NCI-H1092 (cell line): ENCODE measurements around the gene NOL4L.

Experiments used
- DNase-seq: peaks from one replicate; lab custom pipeline; 2025; lab: John Stamatoyannopoulos, UW

NOL4L gene

DNA sequence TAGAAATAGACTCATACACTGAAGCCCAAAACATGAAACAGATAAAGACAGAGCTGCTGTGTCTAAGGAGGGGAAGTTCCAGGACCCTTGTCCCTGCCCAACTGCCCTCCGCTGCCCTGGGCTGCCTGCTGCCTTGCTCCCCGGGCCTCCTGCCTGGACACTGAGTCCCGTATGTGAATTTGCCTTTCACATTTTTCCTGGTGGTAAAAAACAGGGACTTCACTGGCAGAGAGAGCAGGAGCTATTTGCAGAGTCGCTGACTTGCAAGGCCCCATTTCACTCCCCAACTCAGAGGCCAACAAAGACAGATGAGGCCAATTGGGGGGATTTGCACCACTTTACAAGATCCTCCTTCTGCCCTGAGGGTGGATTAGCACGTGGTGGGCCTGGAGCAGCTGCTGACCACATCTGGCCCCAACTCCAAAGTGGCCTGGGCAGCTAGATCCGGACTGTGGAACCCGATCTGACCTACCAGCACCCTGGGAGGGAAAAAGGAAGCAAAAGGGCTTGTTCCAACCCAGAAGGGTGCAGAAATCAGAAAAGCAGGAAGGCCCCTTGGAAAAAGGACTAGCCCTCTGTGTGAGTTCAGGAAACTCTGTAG lies 61.4 kb downstream of the NOL4L start:
- DNase-seq: no peak

DNA sequence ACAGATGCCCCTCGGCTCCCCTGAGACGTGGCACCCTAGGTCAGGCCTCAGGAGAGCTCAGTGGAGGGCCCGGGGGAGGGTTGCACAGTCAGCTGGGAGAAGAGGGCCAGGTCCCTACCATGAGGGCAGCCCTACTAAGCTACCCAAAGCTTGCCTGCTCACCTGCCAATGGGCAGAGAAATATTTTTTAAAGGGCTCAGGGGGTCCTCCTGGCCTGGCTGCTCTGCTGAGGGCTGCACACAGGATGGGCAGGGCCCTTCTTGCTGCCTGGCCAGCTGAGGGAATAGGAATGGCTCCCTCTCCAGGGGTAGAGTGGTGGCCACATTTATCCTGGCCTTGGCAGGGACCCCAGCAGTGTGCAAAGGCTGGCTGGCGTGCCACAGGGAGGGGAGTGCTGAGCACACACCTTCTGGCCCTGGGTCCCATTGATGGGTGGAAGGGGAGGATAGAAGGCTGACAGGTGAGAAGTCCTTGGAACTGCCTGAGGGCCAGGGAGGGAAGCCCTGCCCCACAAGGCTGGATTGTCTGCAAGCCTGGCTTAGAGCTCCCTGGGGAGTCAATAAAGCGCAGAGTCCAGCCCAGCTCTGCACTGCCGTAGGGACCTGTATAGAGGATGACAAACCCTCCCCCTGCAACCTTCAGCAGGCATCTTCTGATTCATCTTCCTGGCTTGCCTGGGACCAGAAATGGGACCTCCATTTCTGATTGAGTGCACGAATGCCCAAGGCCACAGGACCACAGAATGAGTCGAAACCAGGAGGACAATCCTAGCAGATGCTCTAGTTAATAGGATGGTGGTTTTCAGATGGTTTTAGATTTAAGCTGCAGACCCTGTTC lies 62.1 kb downstream of the NOL4L start:
- peak; percentile 62 for DNase-seq

DNA sequence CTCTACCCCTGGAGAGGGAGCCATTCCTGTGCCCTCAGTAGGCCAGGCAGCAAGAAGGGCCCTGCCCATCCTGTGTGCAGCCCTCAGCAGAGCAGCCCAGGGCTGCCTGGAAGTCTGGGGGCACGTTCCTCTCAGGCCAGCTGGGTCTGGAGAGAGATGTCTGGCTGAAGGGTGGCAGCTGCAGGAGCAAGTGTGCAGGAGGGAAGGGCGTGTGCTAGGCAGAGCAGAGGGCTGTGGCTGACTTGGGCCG lies 62.7 kb downstream of the NOL4L start:
- DNase-seq: peak; percentile 19

DNA sequence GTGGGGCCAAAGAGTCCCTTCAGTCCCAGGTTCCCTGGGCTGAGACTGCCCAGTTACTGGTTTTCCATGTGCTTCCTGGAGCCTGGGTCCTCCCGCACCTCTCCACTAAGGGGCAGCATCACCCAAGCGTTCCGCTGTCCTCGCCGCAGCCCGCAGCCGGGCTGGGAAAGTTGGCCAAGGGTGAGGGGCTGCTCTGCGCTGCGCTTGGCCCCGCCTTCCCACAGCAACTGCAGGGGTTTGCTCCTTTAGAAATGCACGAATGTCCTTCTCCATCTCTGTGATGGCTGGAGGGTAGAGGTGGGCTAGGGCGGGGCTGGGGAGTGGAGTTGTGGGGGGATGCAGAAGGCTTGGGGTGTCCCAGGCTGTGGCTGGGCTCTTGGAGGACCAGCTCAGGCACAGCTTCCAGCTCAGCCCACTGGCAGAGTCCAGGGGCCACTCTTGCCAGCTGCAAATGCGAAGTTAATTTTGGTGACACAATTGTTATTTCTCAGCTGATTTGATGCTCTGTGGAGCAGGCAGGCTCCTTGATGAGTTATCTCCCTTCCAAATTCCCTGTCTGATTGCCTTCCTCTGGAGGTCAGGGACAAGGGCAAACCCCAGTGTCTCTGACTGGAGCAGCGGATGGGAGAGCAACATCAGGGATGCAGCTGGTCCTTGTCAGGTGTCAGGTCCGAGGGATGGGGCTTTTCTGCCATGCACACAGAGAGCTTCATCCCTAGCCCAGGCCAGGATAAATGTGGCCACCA lies 63.2 kb downstream of the NOL4L start:
- peak; percentile 53 for DNase-seq

DNA sequence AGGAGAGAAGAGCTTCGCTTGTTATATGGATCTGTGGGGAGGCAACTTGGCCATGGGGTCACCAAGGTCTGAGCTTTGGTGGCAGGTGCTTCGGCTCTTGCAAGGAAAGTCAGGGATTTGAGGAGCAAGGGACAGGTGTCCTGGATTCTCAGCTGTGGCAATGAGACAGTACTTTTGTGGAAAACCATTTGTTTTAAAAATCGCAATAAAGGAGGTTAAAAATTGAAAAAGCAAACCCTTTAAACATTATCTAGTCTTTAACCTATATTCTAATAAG lies 64.3 kb downstream of the NOL4L start:
- no peak for DNase-seq

DNA sequence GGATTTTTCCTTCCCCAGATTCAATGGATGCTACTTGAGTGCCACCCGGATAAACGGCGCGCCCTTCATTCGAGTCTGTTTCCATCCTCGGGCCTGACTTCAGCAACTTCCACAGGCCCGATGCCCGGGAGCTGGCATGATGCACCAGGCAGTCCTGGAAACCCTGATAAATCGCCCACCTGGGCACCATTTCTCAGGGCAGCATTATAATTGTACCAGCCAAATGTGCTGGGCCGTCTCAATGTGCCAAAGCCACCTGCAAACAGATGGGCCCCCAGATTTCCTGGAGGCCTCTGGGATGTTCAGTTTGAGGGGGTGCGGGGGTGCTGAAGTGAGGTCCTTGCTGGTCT lies 65.8 kb downstream of the NOL4L start:
- no peak for DNase-seq

DNA sequence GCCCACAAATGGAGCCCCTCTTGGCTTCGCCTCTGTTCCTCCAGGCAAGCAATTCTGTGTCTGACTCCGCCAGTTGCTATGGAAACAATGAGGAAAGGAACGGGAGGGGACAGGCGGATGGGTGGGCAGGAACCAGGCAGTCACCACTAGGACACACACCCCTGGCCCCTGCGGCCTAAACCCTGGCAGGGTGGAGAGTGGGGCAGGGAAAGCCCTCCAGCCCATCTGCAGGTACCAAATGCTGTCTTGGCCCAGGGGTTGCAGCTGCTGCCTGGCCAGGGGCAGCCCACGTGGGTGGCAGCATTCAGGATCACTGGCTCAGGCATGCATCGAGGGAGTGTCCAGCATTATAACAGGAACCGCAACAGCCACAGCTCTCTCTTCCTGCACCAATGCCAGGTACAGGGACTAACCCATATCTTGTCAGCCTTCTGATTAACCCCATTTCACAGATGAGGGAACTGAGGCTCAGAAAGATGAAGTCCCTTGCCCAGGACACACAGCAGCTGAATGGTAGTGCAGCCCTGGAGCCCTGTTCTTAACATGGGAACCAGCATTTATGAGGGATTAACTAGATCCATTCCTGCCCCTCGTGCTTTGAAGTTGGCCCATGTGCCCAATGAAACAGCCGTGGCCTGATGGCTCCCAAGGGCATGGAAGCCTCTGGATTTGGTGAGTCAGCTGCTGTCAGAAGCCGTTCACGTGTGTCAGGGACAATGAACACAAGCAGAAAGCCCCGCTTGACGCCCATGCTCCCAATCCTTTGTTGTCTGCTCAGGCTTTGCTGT lies 66.3 kb downstream of the NOL4L start:
- no peak for DNase-seq

DNA sequence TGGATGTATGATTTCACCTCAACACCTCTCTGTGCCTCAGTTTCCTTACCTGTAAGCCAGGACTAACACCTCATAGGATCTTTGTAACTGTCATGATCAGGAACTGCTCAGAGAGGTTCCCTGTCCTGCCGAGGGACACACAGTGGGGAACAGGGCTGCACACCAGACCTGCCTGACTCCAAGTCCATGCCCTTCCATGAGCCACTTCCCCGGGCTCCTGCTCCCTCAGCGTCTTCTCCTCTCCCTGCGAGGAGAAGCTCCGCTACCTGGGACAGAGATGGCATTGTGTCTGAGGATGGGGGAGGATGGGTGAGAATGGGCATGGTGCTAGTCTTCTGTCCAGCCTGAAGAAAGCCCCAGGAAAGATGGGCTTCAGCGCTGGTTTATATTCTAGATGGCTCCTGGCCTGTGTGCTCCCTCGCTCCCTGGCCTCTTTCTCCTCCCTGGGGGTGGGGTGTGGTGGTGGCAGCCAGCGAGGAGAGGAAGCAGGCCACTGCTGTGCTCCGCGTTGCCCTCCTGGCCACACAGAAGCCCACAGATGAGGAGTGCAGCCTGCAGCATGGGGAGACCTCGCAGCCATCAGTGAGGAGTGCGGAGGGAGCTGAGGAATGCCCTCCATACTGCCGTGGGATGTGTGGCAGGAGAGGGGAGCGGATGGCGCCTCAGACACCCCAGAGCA lies 67.1 kb downstream of the NOL4L start:
- no peak for DNase-seq

DNA sequence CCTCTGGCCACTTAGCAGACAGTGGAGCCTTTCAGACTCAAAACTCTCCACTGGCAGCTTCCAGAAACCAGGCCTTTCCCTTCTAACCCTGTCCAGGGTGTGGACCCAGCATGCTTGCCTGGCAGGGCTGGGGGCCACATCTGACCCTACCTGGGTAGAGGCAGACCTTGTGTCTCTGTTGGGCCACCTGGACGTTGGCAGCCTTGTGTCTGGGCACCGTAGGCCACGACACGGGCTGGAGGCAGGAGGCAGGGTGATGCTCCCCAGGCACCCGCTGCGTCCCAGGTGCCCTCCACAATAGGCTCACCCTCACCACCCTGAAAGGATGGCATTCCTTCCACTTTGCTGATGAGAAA lies 67.6 kb downstream of the NOL4L start:
- no peak for DNase-seq

DNA sequence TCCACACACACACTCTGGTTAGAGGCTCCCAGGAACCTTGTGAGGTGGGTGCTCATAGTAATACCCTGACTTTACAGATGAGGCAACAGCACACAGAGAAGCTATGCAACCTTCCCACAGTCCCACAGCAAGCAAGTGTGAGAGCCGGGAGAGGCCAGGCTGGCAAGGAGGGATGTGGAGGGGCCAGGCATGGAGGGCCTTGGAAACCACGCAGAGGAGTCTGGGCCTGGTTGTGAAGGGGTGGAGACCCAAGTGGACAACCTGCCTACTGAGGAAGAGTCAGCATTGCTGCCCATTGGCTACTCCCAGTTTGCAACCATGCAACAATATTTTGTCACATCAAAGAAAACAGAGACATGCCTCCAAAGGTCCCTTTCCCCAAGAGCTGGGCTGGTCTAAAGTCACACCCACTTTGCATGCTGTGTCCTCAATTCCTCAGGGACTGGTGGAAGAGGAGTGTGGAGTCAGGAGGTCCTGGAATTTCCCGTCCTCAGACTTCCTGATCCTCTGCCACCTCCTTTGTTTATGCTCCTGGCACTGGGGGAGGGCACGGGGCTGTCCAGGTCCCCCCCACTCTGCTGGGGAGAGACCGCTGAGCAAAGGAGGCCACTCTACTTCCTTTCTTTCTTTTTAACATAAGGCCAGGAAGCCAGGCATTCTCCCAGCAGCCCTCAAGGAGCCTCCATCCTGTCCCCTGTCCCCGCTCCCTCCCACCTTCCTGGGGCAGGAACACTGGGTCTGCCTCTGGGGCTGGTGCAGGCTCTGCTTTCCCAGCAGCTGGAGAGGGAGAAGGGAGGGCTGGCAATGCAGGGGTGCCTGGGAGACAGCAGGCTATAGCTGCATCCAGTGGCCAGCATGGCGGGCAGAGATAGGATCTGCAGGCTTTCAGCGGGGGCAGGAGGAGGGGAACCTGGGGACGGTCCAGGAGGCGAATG lies 68.3 kb downstream of the NOL4L start:
- DNase-seq: no peak

DNA sequence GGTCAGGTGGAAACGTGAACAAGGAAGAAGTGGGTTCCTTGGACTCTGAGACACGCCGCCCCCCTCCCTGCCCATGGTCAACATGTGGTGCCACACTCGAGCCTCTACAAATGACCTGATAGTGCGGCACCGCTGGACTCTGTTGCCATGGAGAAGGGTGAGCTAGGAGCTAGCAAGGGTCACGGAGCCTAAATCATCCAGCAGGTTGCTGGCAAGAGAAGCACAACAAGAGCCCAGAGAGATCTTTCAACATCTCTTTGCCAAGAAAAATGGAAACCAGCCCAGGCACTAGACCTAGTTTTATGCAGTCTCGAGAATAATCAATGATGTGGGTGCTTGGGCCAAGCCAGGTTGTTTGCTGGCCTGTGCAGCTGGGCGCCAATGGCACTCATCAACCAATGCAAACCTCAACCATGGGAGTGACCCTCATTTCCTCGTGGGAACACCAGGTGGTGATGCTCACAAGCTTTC lies 69.5 kb downstream of the NOL4L start:
- DNase-seq: no peak

DNA sequence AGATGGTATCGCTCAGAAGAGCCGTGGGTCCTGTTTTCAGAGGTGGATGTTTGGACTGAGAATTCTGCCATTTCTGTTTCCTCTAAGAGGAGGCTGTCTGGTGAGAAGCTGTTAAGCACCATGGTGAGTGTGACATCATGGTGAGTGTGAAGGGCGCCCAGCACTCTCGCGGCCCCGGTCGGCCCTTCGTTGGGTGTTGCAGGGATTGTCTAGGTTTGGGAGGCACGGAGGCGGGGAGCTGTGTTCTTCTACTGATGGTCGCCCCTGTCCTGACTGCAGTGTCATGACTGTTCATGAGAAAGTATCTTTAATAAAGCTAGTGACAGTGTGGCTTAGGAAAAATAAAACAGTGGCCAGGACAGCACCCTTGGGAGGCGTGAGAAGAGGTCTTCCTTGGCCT lies 70.4 kb downstream of the NOL4L start:
- no peak for DNase-seq

DNA sequence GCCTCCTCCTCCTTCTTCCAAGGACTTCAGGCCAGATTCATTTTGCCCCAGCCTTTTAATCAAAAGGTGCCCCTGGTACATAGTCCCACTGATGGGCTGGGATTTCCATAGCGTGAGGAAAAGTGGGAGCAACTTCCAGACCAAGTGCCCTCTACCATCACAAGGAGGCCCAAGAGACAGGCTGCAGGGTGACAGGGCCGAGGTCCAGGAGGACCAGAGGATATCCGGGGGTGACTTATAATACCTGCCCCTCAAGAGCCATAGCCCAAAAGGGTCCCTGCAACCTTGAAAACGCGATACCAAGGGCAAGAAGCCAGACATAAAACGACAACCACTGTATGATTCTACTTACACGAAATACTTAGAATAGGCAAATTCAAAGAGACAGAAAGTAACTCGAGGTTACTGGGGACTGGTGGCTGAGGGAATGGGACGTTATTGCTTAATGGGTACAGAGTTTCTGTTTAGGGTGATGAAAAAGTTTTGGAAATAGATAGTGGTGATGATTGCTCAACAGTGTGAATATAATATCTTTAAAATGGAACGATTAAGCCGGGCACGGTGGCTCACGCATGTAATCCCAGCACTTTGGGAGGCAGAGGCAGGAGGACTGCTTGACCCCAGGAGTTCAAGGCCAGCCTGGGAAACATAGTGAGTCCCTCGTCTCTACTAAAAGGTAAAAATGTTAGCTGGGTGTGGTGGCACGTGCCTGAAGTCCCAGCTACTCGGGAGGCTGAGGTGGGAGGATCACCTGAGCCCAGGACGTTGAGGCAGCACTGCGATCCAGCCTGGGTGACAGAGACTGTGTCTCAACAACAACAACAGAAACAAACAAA lies 71.9 kb downstream of the NOL4L start:
- no peak for DNase-seq

DNA sequence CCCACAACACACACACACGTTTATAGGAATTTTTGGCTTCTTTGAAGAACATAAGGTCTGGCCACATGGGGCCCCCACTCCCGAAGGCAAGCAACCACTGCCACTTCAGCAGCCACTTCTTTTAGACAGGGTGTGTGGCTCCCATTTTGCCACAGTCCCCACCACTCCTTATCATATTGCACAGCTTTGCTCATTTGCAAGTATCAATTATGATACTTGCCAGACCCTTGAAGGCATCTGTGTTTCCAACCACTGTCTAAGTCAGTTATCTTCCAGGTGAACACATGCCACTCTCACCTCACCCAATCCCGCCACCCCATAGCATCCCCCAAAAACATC lies 73.1 kb downstream of the NOL4L start:
- DNase-seq: no peak

DNA sequence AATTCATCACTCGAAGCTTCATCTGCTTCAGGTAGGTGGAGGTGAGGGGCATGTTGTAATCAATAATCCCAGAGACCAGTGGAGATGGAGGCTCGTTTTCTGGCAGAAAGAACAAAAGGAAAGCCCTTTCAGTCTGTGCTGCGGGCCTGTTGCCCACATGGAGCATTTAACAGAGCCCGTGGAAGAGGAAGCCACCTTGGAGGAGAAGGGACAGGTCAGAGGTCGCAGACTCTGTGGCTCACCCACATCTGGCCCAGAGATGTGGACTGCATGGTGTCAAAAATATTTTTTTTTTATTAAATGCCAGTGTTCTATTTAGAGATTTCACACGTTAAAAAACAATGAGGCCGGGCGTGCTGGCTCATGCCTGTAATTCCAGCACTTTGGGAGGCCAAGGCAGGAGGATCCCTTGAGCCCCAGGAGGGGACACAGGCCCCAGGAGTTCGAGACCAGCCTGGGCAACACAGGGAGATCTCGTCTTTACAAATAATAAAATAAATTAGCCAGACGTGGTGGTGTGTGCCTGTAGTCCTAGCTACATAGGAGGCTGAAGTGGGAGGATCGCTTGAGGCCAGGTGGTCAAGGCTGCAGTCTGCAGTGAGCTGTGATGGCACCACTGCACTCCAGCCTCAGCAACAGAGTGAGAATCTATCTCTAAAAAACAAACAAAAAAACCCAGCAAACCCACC lies 73.6 kb downstream of the NOL4L start:
- DNase-seq: no peak

DNA sequence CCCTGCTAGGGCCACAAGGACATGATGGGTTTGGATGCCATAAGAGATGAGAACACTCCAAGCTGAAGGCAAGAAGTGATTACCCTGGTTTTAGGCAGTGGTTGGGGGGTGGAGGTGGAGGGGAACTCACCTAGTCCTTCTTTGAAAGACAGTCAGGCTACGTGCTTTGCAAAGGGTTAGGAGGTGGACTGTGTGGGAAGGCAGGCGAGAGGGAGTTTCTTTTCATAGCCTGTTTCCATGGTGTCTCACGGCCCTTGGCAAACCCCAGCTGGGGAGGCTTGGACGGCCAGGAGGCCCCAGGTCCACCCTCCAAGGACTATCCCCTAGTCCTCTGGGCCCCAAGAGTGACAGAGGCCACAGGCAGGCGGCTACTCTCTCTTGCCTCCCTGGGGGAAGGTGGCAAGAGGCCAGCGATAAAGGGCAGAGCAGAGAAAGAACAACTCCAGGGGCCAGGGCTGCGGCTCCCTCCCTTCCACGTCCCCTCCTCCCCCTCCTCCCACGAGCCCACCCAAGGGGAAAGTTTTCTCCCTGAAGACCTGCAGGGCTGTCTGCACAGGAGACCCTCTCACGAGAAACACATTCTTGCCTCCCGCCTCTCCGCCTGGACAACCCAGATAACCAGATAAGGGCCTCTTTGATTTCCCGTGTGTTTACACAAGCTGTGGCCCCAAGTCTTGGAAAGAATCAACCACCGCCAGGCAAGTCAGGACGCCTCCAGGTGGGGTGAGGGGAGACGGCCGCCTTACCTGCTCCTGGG lies 74.4 kb downstream of the NOL4L start:
- no peak for DNase-seq

DNA sequence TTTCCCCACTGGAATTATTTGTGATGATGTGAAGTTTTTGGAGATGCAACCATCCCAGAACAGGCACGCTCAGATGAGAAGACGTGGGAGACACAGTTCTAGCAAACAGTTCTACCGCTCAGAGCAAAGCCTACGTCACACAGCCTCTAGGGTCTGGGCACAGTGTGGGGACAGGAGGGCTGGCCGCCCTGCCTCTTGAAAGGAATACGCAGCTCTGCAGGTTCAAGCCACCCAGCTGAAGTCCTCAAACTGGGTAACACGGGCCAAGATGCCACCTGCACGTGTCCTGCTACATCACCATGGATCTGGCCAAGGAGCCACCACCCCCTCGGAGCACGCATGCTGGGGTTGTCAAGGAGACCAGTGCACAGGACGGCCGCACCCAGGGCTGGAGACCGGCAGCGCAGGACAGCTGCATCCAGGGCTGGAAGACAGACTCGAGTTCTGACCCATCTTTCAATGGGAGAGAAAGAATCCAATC lies 75.0 kb downstream of the NOL4L start:
- no peak for DNase-seq

DNA sequence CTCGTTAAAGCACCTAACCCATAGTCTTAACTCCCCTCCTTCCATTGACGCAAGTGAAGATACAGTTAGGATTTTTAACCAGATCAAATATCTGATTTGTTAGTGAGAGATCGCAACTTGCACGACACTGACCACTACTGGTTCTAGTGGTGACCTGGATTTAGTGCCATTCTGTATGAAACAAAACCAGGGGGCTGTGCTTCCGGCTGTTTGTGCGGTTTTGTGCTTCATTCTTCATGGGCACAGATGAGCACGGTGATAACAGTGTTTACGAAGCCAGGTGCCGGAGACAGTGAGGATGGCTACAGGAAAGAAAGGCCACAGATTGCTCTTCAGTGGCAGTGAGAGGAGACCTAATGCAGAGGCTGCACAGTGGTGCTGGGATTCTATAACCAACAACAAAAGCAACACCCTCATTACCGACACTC lies 75.5 kb downstream of the NOL4L start:
- no peak for DNase-seq

DNA sequence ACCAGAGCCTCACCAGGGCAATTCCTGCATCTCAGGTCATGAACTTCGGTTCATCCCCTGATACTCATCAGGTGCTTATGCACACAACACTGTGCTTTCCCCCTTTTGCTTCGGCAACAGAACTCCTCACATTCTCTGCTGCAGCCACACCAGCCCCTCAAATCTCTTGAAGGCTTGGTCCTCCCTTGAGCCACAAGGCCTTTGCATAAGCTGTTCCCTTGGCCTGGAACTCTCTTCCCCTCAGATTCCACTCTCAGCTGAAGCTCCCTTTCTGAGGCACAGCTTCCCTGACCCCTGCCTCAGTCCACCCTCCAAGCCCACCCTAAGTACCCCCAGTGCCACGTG lies 76.4 kb downstream of the NOL4L start:
- no peak for DNase-seq
